Middle frontal gyrus (tissue), 1 donor: ENCODE measurements around the gene PDZD4.
"Not testable (repeated sequence)": the region's sequence is repeated elsewhere in the genome, so short reads cannot be mapped to it uniquely, and the experiment has no call there.

Experiments used
- DNase-seq: peaks from one replicate; pipeline ENCODE4 v3.0.0-alpha.2; 2015; ENCODE audit warnings: low spot score; ENCODE audit errors: extremely low spot score

PDZD4 gene

GRCh38 chrX:153836921-153837320 is 6.6 kb upstream of the PDZD4 start:
- DNase-seq = no peak

GRCh38 chrX:153832728-153833127 is 2.4 kb upstream of the PDZD4 start:
- no peak for DNase-seq

GRCh38 chrX:153831429-153832150 is 1.2 kb upstream of the PDZD4 start:
- no peak for DNase-seq

DNA sequence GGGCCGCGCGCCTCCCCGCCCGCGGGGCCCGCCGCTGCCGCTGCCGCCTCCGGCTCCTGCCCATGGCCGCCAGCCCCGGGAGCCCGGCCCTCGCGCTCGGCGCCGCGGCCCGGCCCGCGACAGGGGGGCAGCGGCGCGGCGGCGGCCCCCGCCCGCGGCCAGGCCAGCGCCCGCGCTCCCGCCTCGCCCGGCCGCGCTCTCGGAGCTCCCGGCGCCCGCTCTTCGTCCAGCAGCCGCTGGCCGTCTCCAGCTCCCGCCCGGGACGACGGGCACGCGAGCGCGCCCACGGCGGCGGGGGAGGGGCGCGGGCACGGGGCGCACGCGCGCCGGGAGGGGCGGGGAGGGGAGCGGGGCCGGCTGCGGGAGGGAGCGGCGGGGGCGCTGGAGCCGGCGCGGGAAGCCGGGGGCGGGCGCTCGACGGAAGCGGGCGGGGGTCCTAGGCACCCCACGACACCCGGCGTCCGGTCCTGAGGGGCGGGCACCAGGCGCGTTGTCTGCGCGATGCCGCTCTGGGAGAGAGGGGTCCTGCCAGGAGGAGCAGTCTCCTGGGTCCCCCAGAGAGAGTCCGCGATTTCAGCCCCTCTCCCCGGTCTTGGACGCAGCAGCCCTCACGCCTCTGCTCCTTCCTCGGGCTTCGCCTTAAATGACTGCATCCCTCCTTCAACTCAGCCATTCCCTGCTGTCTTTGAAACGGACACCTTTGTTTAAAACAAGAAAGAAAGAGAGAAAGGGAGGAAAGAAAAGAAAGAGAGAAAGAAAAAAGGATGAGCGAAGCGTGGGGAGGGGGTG is 490 bp upstream of the PDZD4 start:
- DNase-seq = no peak

DNA sequence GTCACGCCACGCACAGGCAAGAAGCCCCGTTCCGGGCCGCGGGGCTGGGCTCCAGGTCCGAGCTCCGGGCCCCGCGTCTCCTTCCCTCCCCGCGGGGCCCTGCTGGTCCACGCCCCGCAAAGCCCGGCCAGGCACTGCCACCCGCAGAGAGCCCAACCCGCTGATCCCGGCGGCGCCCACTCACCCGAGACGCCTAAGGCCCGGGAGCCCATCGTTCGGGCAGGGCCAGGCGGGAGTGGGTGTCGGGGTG is 870 bp downstream of the PDZD4 start:
- no peak for DNase-seq

DNA sequence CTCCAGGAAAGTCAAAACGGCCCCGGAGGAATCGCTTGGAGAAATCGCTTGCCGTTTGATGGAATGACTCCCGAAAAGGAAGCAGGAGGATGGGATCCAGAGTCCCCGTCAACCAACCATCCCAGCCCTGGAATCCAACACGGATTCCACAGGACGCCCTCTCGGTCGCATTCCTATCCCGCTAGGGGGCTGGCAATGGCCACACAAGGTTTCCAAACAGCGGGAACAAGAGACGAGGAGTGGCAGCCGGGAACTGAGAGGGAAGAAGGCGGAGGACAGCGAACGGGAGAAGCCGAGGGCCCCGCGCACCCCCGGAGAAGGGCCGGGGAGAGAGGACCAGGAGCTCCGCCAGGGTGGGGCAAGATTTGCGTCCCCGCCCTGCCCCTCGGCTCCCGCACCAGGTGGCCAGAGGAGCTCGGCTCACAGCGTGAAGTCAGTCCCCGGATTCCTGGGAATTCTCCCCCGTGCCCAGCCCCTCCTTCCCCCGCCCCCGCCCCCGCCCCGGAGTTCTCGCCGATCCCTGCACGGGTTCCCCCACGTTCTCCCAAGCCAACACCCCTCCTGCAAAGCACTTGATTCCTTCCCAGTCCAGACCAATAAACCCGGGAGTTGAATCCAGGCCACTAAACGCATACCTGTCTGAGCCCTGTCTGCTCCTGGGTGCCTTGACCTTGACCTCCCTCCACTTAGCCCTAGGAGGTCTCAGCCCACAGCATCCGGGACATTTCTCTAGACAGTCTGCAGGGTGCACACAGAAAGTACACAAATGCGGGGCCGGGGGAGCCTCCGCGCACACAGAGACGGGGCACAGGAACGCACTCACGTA is 1.4 kb downstream of the PDZD4 start:
- no peak for DNase-seq

DNA sequence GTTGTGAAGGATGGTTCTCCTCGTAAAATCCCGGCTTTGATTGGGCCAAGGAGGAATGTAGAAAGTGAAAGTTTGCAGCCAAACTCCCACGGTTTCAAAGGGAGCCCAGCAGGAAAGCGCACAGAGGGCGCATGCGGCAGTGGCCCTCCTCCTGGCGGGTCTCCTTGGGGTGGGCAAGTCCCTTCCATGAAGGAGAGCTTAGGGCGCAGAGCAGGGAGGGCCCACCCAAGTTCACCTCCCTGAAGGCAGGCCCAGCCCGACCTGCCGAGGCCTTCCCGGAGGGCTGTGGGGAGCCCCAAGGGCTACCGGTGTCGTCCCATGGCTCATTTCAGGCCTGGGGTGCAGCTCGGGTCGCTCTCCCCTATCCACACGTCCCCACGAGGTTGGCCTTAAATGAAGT is 2.0 kb downstream of the PDZD4 start:
- no peak for DNase-seq

DNA sequence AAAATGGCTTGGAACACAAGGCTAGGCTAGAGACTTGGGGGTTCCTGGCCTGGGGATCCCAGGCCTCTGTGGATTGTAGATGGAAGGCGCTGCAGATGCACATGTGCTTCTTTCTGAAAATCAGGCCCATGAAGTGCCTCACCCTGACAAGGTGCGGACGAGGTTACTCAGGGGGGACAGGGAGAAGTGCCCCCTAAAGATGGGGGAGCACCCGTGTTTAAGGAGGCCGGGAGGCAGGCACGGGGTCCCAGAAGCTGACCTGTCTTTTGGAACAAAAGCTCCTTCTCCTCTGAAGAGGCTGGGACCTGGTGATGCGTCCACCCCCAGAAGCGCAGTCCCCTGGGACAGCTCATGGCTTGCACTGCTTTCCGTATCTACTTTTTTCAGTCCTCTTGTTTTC is 2.4 kb downstream of the PDZD4 start:
- DNase-seq = no peak

GRCh38 chrX:153827016-153827415 is 3.3 kb downstream of the PDZD4 start:
- no peak for DNase-seq

DNA sequence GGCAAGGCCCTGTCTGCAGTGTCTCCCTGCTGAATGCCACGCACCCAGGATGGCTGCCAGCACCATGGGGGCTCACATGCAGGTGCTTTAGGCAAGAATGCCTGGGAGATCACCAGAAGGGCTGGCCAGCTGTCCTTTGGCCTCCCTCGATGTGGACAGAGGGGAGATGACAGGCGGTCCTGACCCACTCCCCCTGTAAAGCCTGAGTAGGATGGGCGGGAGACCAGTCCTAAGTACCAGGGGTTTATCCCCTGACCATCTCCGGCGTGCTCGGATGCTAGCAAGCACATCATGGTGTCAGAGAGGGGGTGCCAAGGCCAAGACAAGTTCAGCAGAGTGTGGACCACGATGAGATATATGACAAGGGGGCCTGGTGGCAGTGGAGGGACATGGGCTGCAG is 5.3 kb downstream of the PDZD4 start:
- DNase-seq = no peak

DNA sequence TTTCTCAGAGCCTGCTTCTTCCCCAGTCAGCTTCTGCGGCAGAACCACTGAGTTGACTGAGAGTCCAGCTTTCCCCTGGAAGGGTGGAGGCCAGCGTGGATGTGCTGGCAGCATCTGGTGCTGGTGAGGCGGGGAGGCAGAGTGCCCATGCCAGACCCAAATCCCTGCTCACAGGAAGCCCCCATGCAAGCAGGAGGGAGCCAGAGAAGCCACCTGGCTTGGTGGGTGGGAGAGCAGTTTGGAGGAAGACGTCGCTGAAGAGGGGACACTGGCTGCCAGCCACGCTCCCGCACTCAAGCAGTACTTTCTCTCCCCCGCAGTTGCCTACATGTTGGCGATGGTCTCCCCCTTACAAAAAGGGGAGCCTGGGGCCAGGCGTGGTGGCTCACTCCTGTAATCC is 6.0 kb downstream of the PDZD4 start:
- no peak for DNase-seq

GRCh38 chrX:153821066-153821465 is 9.3 kb downstream of the PDZD4 start:
- no peak for DNase-seq

DNA sequence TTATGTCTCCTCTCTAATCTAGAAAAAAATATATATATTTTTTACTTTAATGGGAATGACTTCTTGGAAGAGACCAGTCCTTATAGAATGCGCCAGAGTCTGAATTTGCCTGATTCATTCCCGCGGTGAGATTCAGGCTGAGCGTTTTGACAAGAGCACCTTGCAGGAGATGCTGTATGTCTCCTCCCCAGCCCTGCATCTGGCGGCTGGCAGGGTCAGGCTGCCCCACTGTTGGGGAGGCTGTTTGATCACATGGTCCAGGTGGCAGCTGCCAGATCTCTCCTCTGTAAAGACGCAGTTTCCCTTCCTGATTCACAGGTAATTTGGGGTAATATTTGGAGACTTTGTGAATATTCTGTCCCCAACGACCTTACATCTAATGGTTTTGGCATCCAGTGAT is 9.7 kb downstream of the PDZD4 start:
- DNase-seq = no peak

DNA sequence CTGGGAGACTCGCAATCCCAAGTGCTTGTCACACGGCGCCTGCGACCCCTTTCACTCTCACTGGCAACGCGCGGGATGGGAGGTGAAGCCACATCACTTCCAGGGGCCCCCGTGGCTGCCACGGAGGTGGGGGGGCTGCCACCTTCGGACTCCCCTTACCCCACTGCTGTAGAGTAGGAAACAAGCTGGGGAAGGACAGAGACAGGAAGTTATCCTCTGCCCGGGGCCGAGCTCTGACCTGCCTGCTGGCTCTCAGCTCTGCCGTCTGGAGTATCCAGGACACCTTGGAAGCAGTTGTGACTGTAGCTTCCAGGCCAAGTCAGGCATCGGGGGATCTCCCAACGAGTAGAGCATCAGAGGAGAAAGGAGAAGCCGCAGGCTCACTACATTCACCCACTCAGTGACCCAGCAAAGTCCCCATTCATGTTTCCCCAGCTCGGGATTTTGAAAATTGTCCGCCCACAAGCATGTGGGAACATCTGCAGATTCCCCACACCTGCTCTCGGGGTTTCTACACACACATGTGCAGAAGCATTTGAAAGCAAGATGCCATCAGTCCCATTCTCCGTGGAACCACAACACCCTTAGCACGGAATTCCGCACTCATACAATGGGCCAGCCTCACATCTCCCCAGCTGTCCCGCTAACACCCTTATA is 10.8 kb downstream of the PDZD4 start:
- DNase-seq = no peak

GRCh38 chrX:153818571-153819383 is 11.6 kb downstream of the PDZD4 start:
- no peak for DNase-seq

- DNase-seq = not testable (repeated sequence)
Measured at GRCh38 chrX:153818064-153818463, 12.3 kb downstream of the PDZD4 start.

GRCh38 chrX:153816831-153817690 is 13.3 kb downstream of the PDZD4 start:
- DNase-seq = no peak

- no peak for DNase-seq
Measured at GRCh38 chrX:153814591-153815315, 15.6 kb downstream of the PDZD4 start.

DNA sequence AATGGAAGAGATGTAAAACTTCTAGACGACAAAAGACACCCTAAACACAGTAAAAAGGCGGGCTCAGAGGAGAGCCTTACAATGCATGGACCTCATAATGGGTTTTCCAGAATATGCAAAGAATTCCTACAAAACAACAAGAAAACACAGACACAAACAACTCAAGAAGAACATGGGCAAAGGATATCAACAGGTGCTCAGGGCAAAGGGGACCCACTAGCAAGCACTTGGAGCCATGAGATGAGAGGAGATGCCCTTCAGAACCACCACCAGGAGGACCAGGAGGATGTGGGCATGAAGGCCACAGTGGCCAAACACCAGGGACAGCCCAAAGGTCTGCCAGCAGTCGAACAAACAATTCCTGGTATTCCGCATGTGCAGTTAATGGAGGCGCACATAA is 17.2 kb downstream of the PDZD4 start:
- DNase-seq = no peak
